DND-41 (cell line): ENCODE data around the gene CUL3.

Experiments
- ATAC-seq: fragments of 200-7000 bp; cut with Tn5 transposase; 3 replicates; pipeline ENCODE4 v1.9.1; 2021; ENCODE audit warnings: low read depth; ENCODE audit not compliant: insufficient read depth
- DNase-seq: peaks from one replicate; pipeline ENCODE4 v3.0.0-alpha.2; 2020
- H2AFZ ChIP-seq: 2 replicates; pipeline ENCODE4 v1.6.0; 2012; ENCODE audit warnings: low read depth, low read length
- H3K27ac ChIP-seq: 2 replicates; pipeline ENCODE4 v1.5.1; 2012; ENCODE audit warnings: low read length, inconsistent platforms
- H3K27me3 ChIP-seq: fragments of 200-600 bp; sonication (generic); 2 replicates; pipeline ENCODE4 v1.6.0; 2012; ENCODE audit warnings: low read length, mild to moderate bottlenecking, inconsistent platforms; ENCODE audit not compliant: insufficient read depth, poor library complexity
- H3K36me3 ChIP-seq: 2 replicates; pipeline ENCODE4 v1.5.1; 2012; ENCODE audit warnings: low read length, inconsistent platforms; ENCODE audit not compliant: insufficient read depth
- H3K4me1 ChIP-seq: 2 replicates; pipeline ENCODE4 v1.5.1; 2012; ENCODE audit warnings: mild to moderate bottlenecking, low read length; ENCODE audit not compliant: insufficient read depth
- H3K4me2 ChIP-seq: 2 replicates; pipeline ENCODE4 v1.6.0; 2012; ENCODE audit warnings: mild to moderate bottlenecking, moderate library complexity, low read length, inconsistent platforms; ENCODE audit not compliant: insufficient read depth
- H3K4me3 ChIP-seq, 2 experiments: fragments of 200-600 bp in 1 of 2; shearing (Covaris generic) in 1 of 2; 2 replicates each; pipeline ENCODE4 v1.5.1; 2012 to 2016; ENCODE audit warnings: inconsistent platforms in 2 of 2, low read length in 2 of 2, mild to moderate bottlenecking in 2 of 2, low read depth in 1 of 2, moderate library complexity in 1 of 2
- H3K79me2 ChIP-seq: 2 replicates; pipeline ENCODE4 v1.6.0; 2012; ENCODE audit warnings: low read length, inconsistent platforms; ENCODE audit not compliant: insufficient read depth
- H3K9ac ChIP-seq: 2 replicates; pipeline ENCODE4 v1.6.0; 2012; ENCODE audit warnings: low read depth, mild to moderate bottlenecking, inconsistent platforms, low read length, moderate library complexity
- H3K9me3 ChIP-seq: 2 replicates; pipeline ENCODE4 v1.5.1; 2012; ENCODE audit warnings: low read length, moderate library complexity, mild to moderate bottlenecking, inconsistent platforms; ENCODE audit not compliant: insufficient read depth, severe bottlenecking
- H4K20me1 ChIP-seq: 2 replicates; pipeline ENCODE4 v1.6.0; 2012; ENCODE audit warnings: low read length; ENCODE audit not compliant: insufficient read depth
- CTCF ChIP-seq: IDR thresholded peaks from 2 replicates; pipeline ENCODE4 v1.5.1; 2012; ENCODE audit warnings: borderline replicate concordance, low read length, moderate library complexity, mild to moderate bottlenecking; ENCODE audit not compliant: poor library complexity, severe bottlenecking; ENCODE audit errors: extremely low read depth
- EZH2 ChIP-seq: IDR thresholded peaks from 3 replicates; pipeline ENCODE4 v1.6.1; 2012; ENCODE audit warnings: borderline replicate concordance, low read depth, mild to moderate bottlenecking, moderate library complexity, low read length, inconsistent platforms; ENCODE audit not compliant: severe bottlenecking

The CUL3 gene

DNA sequence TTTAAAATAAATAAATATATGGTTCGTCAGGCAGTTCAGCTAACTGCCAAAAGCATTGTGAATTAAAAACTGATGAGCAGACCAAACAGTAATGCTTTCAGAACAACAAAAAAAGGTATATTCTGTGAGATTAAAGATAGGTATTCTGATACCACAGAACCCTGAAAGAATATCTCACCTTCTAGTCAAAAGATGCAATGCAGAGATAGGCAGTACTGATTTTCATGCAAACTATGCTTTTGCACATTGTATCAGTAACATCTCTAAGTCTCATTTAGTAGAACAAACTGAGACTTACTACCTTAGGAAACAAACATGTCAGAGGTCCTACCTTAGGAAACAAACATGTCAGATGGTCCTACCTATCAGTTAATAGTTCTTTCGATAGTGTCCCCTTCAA lies 32.4 kb downstream of the CUL3 start:
- H4K20me1 ChIP-seq: peaks cover 30% of the 10 kb centered on the region; the same call in 1 of the 2 replicates
- no peak overlapping the region for H3K4me2 ChIP-seq
- no peak overlapping the region for H2AFZ ChIP-seq
- no peaks in the 10 kb centered on the region for H3K9me3 ChIP-seq
- DNase-seq: no peak
- no peak overlapping the region for H3K27ac ChIP-seq
- TF ChIP-seq CTCF: no peak
- TF ChIP-seq EZH2: no peak
- ATAC-seq: no peak
- no peaks in the 10 kb centered on the region for H3K4me1 ChIP-seq
- H3K27me3 ChIP-seq: no peaks in the 10 kb centered on the region
- H3K79me2 ChIP-seq: peaks cover 96% of the 10 kb centered on the region
- H3K4me3 ChIP-seq: no peak overlapping the region
- no peak overlapping the region for H3K9ac ChIP-seq
- peaks cover 56% of the 10 kb centered on the region for H3K36me3 ChIP-seq

- TF ChIP-seq CTCF: no peak
- no peak for TF ChIP-seq EZH2
- H3K4me2 ChIP-seq: no peak overlapping the region
- no peaks in the 10 kb centered on the region for H3K9me3 ChIP-seq
- H3K27ac ChIP-seq: no peak overlapping the region
- H2AFZ ChIP-seq: no peak overlapping the region
- ATAC-seq (no peak), DNase-seq (no peak)
- peaks cover 36% of the 10 kb centered on the region for H4K20me1 ChIP-seq
- no peaks in the 10 kb centered on the region for H3K27me3 ChIP-seq
- no peaks in the 10 kb centered on the region for H3K4me1 ChIP-seq
- peaks cover 96% of the 10 kb centered on the region for H3K79me2 ChIP-seq
- H3K36me3 ChIP-seq: peaks cover 52% of the 10 kb centered on the region
- H3K9ac ChIP-seq: no peak overlapping the region
- no peak overlapping the region for H3K4me3 ChIP-seq
These were observed 33.5 kb downstream of the CUL3 start for GRCh38 chr2:224551693-224552092.

- ATAC-seq: no peak
- Histone ChIP-seq H3K27ac (no peak overlapping the region), H3K4me1 (no peaks in the 10 kb centered on the region), H4K20me1 (peaks cover 42% of the 10 kb centered on the region), H3K27me3 (no peaks in the 10 kb centered on the region), H3K9me3 (no peaks in the 10 kb centered on the region), H3K36me3 (peaks cover 36% of the 10 kb centered on the region), H3K79me2 (peaks cover 96% of the 10 kb centered on the region), H3K4me3 (no peak overlapping the region), H3K4me2 (no peak overlapping the region), H2AFZ (no peak overlapping the region), H3K9ac (no peak overlapping the region)
- no peak for TF ChIP-seq EZH2
- TF ChIP-seq CTCF: no peak
- DNase-seq: no peak
These were observed 38.2 kb downstream of the CUL3 start for GRCh38 chr2:224546926-224547325.

- Histone ChIP-seq H3K4me2 (no peak overlapping the region), H2AFZ (no peak overlapping the region), H3K4me3 (no peak overlapping the region), H3K79me2 (peaks cover 97% of the 10 kb centered on the region), H3K9me3 (no peaks in the 10 kb centered on the region), H4K20me1 (peaks cover 42% of the 10 kb centered on the region), H3K27me3 (no peaks in the 10 kb centered on the region), H3K36me3 (peaks cover 37% of the 10 kb centered on the region), H3K27ac (no peak overlapping the region), H3K4me1 (no peaks in the 10 kb centered on the region), H3K9ac (no peak overlapping the region)
- no peak for DNase-seq
- ATAC-seq: no peak
- TF ChIP-seq EZH2 (no peak), CTCF (no peak)
These were observed 39.1 kb downstream of the CUL3 start for GRCh38 chr2:224545884-224546644.
